Activated CD8-positive, alpha-beta memory T cell treated with anti-CD3 and anti-CD28 coated beads for 36 hours (primary cell): ENCODE data around the gene ATAD3C. TPM values are rescaled to one million over a fixed set of nuclear protein-coding genes. Genes with fewer than 3 reads are reported as not detected.
"Not testable (repeated sequence)": the region's sequence is repeated elsewhere in the genome, so short reads cannot be mapped to it uniquely, and the experiment has no call there.

Experiments
- CTCF ChIA-PET: fragments of 350-600 bp; sonication (Branson Sonifier 250); formaldehyde crosslinking; loops from one replicate; lab custom pipeline; 2021; ENCODE audit warnings: antibody characterized with exemption; lab: Charles Lee
- POLR2A ChIA-PET: fragments of 350-600 bp; sonication (Branson Sonifier 250); formaldehyde crosslinking; loops from one replicate; lab custom pipeline; 2021; ENCODE audit warnings: antibody characterized with exemption; lab: Charles Lee
- total RNA-seq, 2 experiments: library from RNA; stranded (reverse); gene quantifications; one replicate each; pipeline ENCODE4 v1.2.3, GENCODE V29; 2021

ATAD3C gene
- total RNA-seq, 2 experiments from 2014 or later = 1.0 to 1.3 TPM

DNA sequence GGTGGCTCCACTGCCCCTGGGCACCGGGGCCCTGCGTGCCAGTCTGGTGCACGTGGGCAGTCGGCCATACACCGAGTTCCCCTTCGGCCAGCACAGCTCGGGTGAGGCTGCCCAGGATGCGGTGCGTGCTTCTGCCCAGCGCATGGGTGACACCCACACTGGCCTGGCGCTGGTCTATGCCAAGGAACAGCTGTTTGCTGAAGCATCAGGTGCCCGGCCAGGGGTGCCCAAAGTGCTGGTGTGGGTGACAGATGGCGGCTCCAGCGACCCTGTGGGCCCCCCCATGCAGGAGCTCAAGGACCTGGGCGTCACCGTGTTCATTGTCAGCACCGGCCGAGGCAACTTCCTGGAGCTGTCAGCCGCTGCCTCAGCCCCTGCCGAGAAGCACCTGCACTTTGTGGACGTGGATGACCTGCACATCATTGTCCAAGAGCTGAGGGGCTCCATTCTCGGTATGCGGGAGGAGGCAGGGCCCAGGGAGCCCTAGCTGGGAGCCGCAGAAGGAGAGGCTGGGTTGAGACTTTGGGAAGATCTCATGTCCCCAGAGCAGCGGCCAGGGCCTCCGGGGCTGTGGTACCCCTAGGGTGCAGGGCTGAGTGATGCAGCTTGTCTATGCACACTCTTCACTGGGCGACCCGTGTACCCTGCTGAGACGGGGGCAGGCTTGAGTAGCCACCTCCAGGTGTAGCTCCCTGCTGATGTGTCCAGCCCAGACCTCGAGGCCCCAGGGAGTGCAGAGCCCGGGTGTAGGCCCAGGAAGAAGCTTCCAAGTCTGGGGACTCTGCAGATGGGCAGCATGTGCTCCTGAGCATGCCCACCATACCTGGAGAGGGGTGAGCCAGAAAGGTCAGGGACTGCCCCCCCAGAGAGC, 12.2 kb upstream of the ATAD3C start:
- CTCF ChIA-PET = interaction anchor here (0.8 to 1.0 kb wide), 2 partner anchors 142 to 471 kb away, joined by 3 read pairs; no protein-coding TSS in a partner anchor
- POLR2A ChIA-PET = no interaction called here

DNA sequence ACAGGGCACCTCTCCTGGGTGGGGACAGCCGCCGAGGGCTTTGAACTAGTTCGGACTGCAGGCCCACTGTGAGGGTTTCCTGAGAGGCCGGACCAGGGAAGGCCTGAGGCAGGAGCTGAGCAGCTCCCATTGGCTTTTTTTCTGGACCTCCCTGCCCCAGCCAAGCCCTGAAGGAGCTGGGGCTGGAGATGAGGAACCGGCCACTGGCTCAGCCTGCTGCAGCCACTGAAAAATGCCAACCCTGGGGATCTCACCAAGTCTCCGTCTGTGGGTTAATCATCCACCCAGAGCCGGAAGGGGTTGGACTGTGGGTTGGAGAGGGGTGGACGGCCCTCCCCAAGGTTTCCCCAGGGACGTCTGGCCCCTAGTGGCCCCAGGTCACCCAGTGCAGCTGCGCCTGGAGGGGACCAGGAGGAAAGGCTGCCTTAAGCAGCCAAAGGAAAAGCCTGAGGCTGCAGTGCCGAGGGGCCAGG, 11.5 kb upstream of the ATAD3C start:
- CTCF ChIA-PET = interaction anchor here (0.8 to 1.0 kb wide), 2 partner anchors 143 to 471 kb away, joined by 3 read pairs; no protein-coding TSS in a partner anchor

DNA sequence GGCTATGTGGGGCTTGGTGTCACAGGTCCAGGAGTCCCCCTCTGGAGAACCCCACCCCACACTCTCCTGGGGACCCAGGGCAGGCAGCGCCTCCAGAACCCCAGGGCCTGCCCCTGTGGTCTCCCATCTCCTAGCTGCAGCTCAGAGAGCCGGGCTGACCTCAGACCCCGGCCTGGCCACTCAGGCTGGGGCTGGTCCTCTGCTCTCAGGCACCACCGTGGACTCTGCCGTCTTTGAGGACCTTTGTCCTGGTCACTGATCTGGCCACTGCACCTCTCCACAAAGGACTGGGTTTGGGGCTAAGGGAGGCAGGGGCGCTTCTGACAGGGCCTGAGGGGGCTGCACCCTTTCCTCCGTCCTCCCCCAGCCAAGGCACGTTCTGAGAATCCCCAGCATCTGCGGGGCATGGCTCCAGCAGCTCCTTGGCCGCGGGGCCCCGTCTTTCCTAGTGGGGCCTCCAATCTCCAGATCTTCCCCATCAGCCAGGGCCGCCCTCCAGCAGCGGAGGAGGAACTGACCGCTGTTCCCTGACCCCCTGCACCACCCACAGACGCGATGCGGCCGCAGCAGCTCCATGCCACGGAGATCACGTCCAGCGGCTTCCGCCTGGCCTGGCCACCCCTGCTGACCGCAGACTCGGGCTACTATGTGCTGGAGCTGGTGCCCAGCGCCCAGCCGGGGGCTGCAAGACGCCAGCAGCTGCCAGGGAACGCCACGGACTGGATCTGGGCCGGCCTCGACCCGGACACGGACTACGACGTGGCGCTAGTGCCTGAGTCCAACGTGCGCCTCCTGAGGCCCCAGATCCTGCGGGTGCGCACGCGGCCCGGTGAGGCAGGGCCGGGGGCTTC, 10.7 kb upstream of the ATAD3C start:
- CTCF ChIA-PET = interaction anchor here (0.8 kb wide), 1 partner anchor 470 kb away, joined by 3 read pairs; no protein-coding TSS in a partner anchor
- POLR2A ChIA-PET = no interaction called here

More for the DNA sequence above, 11.5 kb upstream of the ATAD3C start:
- POLR2A ChIA-PET = interaction anchor here (0.6 kb wide), 1 partner anchor 304 kb away, joined by 3 read pairs; no protein-coding TSS in a partner anchor

DNA sequence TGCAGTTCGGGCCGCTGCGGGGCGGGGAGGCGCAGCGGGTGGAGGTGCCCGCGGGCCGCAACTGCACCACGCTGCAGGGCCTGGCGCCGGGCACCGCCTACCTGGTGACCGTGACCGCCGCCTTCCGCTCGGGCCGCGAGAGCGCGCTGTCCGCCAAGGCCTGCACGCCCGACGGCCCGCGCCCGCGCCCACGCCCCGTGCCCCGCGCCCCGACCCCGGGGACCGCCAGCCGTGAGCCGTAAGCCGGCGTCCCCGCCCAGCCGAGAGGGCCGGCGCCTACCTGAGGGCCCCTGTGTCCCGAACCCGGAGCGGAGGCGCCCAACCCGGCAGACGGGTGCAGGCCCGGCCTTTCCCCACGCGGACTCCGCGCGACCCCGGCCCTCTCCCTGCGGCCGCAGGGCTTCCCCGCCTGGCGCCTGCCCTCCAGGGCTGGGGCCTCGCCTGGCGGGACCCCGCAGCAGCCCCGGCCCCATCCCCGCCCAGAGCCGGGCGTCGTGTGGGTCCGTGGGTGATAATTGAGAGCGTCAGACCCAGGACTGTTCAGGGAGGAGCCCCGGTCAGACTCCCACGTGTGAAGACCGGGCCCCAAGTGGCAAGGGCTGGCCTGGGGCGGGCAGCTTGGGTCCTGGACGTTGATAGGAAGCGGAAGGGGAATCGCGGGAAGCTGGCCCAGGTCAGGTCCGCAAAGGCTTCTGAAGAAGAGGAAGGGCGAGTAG, 9.8 kb upstream of the ATAD3C start:
- ChIA-PET POLR2A (no interaction called here), CTCF (interaction anchor here (1.0 to 1.4 kb wide), 2 partner anchors 11 to 64 kb away, joined by 3 read pairs; no protein-coding TSS in a partner anchor)

DNA sequence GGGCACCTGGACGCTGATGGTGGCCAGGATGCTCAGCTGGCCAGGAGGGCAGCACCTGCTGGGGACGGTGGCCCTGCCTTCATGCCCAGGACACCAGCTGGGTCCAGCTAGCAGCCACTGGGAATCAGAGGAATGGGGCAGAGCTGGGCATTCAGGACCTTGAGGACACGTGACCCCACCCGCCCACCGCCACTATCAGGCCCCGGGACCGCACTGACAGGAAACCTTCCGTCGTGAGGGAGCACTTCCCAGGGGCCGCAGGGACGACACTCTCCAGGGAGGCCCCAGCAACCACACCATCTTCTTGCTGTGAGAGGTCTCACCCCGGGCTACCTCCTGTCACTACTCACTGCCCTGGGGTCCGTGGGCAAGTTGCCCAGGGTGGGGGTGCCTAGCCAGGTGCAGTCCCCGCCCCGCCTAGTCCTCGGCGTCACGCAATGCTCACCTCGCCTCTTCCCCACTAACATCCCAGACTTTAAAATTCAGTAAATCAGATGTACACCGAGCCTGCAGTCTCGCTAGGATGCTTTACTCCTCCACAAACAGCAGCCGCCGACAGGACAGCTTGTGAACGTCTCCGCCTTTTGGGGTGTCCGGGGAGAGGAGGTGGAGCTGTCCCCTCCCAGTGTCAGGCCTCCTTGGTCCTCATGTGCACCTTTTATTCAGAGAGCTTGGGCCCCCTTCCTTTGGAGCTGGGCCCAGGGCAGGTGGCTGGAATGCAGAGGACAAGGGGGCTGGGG, 9.1 kb upstream of the ATAD3C start:
- POLR2A ChIA-PET = no interaction called here

DNA sequence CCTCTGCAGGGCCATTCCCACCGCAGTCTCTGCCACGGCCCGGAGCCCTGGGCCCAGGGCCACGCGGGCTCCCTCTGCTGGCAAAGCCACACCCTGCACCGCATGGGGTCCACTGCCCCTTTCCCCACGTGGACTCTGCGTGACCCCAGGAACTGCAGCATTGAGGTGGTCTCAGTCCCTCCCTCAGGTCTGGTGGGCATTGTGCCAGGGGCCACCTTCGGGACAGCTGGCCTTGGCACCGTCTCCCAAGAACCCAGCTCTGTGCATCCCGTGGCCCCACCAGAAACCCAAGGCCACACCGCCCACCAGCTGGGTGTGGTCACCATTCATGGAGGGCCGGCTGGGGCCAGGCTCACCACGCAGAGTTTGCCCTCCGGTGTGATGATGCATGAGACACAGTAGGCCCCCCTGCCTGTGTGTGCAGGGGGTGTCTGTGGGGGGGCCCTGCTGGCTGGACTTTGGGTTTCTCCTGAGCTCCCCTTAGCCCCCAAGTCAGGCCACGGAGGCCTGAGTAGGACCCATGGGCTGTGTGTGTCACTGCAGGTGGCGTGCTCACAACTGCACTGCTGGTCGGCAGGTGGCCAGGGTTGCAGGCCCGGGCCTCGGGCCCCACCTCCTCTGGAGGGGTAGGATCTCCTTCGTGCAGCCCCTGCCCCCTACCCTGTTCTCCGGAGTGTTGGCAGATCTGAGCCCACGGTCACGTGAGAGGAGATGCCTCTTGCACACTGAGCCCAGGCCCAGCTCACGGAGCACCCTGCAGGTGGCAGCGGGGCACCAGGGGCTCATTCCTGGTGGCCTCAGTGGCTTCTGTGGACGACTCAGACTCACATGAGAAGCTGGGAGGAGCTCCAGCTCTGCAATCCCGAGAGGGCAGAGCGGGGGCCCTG, 8.2 kb upstream of the ATAD3C start:
- ChIA-PET POLR2A (no interaction called here), CTCF (interaction anchor here (0.6 to 1.7 kb wide), 13 partner anchors 9 to 151 kb away, joined by 3 to 6 read pairs (median 4); partner anchors contain the start of gene CCNL2)

More for the DNA sequence above, 9.1 kb upstream of the ATAD3C start:
- CTCF ChIA-PET = interaction anchor here (0.6 to 1.5 kb wide), 9 partner anchors 8 to 152 kb away, joined by 3 to 5 read pairs (median 4); partner anchors contain the start of gene CCNL2

DNA sequence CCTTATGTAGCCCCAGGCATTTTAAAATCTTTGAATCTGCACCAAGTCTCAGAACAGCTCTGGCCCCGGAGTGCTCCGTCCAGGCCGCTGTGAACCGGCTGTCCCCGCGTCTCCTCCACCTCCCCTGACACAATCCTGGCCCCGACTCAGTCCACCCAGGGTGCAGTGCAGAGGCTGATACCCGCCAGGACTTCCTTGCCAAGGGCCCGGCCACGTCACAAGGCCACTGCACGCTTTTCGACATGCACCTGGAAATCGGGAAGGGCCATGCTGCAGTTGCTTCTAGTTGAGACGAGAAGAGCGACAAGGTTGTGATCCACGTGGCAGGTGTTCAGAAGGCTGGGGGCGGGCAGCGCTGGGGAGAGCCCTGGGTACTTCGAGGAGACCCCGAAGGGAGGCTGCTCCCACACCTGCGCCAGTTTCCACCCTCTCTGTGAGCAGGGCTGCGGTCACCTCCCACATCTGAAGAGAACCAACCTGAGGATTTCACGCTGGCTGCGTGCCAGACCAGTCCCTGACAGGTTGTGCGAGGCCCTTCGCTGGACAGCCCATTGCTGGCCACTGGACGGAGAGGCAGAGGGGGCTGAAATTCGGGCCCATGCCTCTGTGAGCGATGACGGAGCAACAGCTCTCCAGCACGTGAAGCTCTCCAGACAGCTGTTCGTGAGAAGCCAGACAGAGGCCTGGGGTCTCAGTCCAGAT, 7.3 kb upstream of the ATAD3C start:
- CTCF ChIA-PET = interaction anchor here (0.9 to 1.7 kb wide), 4 partner anchors 14 to 60 kb away, joined by 3 to 6 read pairs (median 4); partner anchors contain the start of gene CCNL2
- POLR2A ChIA-PET = no interaction called here

DNA sequence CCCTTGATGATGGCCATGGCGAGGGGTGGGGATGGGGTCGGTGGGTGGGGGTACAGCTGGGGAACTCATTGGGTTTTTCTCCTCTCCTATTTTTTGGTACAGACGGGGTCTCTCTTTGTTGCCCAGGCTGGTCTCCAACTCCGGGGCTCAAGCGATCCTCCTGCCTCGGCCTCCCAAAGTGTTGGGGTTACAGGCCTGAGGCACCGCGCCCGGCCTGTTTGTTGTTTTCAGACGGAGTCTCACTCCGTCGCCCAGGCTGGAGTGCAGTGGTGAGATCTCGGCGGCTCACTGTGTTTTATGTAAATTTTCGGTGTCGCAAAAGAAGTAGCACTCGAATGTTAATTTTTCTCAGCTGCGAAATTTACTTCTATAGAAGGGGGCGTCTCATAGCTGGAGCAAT, 2.9 kb upstream of the ATAD3C start:
- CTCF ChIA-PET, POLR2A ChIA-PET: not testable (repeated sequence)

DNA sequence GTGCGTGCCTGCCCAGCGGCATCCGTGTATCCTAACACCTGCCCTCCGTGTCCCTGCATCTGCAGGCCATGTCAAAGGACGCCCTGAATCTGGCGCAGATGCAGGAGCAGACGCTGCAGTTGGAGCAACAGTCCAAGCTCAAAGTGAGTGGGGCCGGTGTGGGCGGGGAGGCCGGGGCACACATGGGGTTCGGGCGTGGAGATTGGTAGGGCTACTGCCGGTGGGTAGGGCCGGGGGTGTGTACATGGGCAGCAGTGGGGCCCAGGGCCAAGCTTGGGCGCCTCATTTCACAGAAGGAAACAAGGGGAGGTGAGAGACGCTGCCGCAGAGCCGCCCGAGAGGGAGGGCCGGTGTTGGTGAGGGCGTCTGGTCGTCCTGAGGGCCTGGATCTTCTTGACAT, 1.1 kb downstream of the ATAD3C start:
- CTCF ChIA-PET, POLR2A ChIA-PET: not testable (repeated sequence)

DNA sequence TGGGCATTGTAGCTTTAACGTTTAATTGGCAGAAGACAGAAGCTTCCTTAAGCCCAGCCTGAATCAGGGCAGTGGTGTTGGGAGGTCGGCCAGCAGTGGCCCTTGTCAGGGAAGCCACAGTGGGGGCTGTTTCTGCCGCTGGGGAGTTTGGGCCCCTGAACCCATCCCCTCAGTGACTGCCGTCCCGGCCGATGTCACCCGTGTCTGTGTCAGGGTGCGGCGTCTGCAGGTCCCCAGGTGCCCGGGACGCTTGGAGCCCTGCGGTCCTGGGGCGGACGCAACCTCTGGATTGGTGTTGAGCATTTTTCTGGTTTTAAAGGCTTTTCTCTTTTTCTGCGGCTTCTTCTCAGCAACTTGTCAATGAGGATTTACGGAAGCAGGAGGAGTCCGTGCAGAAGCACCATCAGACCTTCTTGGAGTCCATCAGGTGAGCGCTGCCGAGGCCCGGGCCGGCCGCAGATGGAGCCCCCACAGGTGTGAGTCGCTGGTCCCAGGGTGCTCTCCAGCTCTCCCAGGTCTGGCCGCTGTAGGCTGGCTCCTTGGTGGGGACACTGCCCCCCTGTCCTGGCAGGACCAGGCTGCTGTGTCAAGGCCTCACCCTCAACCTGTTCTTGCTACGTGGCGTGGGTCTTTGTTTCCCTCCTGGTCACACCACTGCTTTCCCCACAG, 2.3 kb downstream of the ATAD3C start:
- POLR2A ChIA-PET = no interaction called here
- CTCF ChIA-PET = no interaction called here

DNA sequence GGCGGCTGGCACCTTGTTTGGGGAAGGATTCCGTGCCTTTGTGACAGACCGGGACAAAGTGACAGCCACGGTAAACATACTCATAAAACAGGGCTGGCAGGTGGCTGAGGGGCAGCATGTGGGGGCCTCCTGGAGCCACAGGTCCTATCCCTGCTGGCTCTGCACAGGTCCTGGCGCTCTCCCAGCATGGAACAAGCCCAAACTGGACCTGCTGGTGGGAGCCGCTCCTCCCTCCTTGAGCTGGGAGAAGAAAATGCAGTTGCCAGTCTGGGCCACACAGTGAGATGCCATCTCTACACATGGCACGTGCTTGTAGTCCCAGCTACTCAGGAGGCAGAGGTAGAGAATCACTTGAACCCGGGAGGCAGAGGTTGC, 2.9 kb downstream of the ATAD3C start:
- POLR2A ChIA-PET, CTCF ChIA-PET: not testable (repeated sequence)

DNA sequence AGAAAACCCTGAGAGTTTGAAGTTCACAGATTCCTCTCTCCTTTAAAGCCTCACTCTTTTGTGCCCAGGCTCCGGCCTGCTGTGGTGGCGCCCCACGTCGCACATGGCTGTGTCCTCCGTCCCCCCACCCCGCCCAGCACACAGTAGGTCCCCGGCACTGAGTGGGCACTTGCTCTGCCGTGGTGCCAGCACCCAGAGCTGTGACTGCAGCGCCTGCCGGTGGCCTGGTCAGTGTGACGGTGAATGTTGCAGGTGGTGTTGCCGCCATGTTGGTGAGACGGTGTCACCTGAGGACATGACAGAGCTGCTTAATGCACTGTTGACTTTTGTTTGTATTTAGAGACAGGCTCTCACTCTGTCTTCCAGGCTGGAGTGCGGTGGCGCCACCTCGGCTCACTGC, 3.4 kb downstream of the ATAD3C start:
- ChIA-PET POLR2A (no interaction called here), CTCF (interaction anchor here (1.2 kb wide), 1 partner anchor 12 kb away, joined by 4 read pairs; no protein-coding TSS in a partner anchor)

DNA sequence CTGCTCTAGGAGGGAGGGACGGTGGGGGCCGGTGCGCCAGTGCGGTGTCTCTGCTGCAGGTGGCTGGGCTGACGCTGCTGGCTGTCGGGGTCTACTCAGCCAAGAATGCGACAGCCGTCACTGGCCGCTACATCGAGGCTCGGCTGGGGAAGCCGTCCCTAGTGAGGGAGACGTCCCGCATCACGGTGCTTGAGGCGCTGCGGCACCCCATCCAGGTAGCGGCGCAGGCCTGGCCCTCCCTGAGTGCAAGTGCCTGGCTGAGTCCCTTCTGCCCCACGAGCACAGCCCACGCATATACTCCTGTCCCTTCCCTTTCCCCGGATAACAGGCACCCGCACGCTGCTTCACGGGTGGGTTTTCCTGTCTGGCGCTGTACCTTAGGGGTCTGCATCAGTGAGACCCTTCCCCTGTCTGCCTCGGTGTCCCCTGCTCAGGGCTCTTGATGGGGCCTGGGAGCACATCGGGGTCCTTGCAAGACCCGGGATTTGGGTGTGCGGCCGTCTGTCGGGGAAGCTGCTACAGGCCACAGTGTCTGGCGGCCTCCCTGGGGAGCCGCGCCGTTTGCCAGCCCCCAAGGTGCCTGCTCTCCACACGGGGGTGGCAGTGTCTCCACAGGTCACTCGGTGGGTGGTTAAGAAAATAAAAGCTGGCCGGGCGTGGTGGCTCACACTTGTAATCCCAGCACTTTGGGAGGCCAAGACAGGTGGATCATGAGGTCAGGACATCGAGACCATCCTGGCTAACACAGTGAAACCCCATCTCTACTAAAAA, 5.0 kb downstream of the ATAD3C start:
- POLR2A ChIA-PET = not testable (repeated sequence)
- CTCF ChIA-PET = interaction anchor here (0.7 kb wide), 1 partner anchor 89 kb away, joined by 4 read pairs; no protein-coding TSS in a partner anchor

DNA sequence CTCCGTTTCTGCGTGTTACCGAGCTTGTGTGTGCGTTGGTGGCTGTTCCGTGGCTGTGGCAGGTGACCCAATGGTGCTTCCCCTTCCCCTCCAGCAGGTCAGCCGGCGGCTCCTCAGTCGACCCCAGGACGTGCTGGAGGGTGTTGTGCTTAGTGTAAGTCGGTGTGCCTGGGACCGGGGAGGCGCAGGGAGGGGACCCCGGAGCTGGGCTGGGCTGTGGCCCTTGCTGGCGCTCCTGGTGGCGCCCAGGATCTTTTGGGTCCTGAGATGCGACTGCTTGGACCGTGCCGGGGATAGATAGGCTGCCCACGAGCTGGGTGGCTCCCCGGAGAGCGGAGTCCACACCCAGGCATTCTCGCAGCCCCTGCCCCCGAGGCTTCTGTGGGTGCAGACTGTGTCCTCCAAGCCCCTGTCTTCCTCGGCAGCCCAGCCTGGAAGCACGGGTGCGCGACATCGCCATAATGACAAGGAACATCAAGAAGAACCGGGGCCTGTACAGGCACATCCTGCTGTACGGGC, 5.9 kb downstream of the ATAD3C start:
- ChIA-PET POLR2A (no interaction called here), CTCF (interaction anchor here (0.7 kb wide), 1 partner anchor 90 kb away, joined by 4 read pairs; no protein-coding TSS in a partner anchor)

DNA sequence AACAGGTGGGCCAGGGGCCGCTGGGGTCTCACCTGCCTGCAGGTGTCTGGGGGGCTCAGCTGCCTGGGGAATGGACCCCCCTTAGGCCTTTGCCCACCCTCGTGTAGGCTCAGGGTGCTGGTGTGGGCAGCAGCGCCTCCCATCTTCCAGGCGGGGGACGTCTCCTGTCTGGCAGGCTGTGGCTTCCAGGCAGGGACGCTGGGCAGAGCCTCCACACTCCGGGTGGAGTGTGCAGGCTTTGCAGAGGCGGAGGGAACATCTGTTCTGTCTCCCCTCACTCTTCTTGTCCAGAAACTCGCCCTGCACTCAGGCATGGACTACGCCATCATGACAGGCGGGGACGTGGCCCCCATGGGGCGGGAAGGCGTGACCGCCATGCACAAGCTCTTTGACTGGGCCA, 6.4 kb downstream of the ATAD3C start:
- CTCF ChIA-PET = not testable (repeated sequence)

More for the DNA sequence above, 6.4 kb downstream of the ATAD3C start:
- POLR2A ChIA-PET = not testable (repeated sequence)
